Brain pericyte (primary cell): ENCODE results near the gene AP1S1.

Experiments
- DNase-seq: peaks from one replicate; pipeline ENCODE4 v3.0.0-alpha.2; 2012; ENCODE audit warnings: low read depth, low spot score

The AP1S1 gene

DNA sequence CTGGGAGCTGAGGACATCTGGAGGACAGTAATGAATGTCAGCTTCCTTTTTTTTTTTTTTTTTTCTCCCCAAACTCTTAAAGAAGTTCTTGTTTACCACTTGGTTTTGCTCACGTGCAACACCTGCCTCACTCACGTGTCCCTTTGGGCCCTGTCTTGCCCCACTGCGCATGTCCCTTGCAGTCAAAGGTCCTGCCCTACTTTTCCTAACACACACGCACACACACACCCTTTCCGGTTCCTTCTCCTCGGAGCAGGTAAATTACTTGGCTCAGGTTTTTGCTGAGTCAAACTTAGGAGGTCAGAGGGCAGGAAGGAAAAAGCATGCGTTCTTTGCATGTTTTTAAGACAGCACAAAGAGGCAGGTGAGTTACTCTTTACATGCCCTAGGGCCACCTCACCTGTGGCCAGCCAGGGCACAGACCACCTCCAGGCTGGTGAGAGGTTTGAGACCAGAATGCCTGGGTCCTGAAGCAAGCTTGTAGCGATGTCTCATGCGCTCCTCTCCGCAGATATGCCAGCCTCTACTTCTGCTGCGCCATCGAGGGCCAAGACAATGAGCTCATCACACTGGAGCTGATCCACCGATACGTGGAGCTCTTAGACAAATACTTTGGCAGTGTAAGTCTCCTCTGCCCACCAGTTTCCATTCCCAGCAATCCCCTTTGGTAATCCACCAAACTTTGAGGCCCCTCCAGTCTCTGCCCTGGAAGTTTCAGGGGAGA is 2.8 kb downstream of the AP1S1 start:
- no peak for DNase-seq

DNA sequence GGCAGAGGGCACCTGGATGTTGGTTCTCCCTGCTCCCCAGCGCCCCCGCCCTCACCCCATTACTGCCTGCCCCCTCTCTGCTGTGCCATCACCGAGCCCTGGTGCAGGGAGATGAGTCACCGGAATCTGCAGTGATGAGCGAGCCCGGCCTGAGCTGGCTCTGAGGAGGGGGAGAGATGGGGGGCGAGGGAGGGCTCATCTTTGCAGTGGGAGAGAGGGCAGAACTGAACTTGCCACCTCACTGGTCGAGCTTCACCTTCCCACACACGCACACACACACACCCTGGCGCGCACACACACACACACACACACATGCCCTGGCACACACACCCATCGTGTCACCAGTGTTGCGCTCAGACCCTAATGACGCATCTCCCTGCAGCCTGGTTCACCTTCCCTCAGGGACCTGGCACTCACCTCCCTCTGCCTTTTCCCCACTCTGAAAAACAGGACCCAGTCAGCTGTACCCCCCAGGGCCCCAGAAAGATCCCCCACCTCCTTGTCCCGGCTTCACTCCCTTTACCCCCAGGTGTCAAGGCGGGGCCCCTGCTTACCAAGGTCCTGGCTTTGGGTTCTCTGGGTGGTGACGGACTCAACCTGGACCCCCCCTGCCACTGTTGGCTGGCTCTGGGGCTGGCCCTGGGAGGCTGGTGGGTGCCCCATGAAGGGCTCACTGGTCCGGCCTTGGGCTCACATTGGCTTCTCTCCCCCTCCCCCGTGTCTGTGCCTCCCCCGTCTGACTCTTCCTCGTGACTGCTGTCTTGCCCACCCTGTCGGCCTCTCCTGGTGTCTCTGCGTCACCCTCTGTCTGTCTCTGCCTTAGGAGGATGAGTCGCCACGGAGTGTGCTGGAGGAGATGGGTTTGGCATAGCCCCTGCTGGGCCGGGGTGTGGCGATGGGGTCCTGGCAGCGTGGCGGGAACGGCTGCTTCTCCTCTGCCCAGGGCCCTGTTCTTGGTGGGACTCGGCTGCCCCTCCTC is 5.7 kb downstream of the AP1S1 start:
- no peak for DNase-seq

DNA sequence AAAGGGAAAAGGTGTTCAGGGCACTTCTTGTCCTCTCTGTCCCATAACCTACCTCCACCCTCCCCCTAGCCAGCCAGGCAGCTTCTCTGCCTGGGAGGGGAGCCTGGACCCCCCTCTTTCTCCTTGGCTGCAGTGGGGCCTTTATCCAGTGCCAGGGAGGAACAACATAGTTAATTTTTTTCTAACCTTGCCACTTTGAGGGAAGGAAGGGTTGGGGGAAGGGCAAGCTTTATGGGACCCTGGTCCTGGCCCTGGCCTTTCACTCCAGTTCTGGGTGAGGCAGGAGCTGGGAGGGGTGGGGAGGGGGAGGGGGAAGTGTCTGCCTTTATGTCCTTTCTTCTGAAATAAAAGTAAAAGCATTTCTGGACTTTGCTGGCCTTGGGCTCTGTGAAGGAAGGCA is 6.6 kb downstream of the AP1S1 start:
- no peak for DNase-seq

DNA sequence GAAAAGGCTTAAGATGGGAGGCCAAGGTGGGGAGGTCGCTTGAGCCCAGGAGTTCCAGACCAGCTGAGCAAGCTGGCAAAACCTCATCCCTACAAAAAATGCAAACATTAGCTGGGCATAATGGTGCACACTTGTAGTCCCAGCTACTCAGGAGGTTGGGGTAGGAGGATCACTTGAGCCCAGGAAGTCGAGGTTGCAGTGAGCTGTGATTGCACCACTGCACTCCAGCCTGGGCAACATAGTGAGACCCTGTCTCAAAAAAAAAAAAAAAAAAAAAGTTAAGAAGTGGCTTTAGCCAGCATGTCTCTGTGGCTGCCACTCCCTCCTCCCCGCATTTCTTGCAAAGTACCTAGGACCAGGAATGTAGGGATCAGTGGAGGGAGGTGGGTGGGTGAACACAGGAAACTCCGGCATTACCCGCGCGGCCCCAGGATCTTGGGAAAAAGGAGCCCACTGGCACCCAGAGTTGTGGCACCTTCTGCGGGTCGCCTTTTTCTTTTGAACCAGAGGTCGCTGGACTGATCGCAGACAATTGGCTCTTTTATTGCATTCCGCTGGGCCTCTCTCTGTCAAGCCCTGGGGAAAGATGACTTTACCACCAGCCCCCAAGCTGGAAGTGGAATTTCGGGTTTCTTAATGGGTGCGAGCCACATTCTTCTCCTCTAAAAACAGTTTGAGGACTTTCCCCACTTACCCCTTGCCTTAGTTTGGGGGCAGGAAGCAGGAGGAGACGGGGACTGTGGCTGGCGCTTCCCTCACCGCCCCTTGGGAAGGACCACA is 7.6 kb downstream of the AP1S1 start:
- no peak for DNase-seq

DNA sequence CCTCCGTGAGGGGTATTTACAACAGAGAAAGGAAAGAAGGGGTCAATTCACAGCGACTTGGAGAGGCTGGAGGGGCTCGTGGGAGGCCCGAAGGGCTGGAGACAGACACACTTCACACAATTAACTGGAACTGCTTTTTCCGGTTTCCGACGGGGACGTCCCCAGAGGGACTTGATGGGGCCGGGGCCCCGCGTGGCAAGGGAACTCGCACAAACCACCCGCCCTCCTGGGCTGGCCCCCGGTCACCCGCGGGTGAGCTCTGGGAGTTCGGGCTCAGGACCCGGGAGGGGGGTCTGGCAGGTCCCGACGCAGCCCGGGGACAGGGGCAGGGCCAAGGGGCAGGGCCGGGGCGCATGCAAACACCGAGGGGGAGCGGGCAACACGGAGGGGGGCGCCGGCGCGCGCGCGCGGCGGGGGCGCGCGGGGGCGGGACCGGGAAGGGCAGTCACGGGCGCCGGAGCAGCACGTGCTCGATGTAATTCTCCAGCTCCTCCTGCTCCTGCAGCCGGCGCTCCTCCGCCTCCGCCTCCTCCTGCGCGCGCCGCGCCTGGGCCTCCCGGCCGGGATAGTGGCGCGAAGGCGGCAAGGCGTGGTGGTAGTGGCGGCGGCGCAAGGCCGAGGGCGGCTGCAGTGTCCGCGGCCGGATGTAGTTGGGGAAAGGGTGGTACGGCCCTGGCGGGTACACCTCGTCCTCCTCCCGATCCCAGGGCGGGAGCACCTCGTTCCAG is 8.4 kb downstream of the AP1S1 start:
- no peak for DNase-seq

DNA sequence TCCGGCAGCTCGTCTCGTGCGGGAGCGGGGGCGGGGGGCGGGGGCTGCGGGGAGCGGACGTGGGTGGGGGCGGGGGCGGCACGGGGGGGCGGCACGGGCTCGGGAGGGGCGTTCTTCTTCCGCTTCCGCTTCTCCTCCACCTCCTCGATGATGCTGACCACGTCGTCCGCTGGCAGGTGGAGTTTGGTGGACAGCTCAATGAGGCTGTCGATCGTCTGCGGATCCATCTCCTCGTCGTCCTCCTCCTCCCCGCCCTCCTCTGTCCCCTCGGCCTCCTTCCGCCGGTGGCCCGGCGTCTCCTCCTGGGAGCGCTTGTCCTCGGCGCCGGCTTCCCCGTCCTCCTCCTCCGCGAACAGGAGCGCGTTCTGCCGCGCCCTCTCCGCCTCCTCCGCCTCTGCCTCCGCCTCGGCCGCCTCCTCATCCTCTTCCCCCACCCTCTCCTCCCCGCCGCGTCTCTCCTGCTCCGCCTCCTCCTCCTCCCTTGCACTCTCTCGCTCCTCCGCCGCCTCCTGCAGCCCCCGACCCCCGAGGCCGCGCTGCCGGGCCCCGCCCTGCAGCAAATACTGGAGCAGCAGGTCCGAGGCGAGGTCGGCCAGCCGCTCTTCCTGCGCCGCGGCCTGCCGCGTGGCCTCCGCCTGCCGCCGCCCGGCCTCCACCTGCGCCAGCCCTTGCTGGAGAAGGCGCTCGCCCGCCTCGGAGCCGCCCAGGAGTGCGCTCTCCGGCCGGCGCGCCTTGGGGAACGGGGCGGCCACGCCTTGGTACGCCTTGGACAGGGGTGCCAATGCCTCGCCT is 9.2 kb downstream of the AP1S1 start:
- DNase-seq, result no peak

DNA sequence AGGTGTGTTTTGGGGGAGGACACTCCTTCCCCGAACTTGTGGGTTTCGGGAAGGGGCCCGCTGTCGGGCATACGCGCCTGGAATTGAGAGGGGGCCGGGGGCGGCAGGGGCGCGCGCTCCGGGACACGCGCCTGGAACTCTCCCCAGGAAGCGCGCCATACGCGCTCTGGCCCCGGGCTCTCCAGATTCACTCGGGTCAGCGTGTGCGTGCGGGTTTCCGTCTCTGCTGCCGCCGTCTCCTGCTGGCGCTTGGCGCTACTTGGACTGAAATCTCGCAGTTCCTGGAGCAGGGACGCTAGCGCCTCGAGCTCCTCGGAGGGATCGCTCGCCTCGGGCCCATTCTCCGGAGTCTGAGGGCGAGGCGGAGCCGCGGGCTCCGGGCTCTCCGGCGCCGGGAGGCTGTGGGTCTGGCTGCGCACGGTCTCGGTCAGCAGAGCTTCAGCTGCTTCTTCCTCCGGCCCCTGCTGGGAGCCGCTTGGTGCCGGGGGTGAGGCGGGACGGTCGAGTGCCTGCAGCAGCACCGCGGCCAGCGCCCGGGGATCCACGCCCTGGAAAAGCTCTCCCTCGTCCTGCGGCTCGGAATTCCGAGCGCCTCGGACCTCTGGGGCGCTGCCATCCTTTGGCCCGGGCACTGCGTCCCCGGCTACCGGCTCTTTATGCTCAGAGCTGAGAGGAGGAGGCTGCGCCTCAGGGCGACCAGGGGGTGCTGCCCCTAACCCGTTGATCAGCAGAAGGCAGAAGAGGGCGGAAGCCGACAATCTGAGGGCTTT is 10.0 kb downstream of the AP1S1 start:
- no peak for DNase-seq

DNA sequence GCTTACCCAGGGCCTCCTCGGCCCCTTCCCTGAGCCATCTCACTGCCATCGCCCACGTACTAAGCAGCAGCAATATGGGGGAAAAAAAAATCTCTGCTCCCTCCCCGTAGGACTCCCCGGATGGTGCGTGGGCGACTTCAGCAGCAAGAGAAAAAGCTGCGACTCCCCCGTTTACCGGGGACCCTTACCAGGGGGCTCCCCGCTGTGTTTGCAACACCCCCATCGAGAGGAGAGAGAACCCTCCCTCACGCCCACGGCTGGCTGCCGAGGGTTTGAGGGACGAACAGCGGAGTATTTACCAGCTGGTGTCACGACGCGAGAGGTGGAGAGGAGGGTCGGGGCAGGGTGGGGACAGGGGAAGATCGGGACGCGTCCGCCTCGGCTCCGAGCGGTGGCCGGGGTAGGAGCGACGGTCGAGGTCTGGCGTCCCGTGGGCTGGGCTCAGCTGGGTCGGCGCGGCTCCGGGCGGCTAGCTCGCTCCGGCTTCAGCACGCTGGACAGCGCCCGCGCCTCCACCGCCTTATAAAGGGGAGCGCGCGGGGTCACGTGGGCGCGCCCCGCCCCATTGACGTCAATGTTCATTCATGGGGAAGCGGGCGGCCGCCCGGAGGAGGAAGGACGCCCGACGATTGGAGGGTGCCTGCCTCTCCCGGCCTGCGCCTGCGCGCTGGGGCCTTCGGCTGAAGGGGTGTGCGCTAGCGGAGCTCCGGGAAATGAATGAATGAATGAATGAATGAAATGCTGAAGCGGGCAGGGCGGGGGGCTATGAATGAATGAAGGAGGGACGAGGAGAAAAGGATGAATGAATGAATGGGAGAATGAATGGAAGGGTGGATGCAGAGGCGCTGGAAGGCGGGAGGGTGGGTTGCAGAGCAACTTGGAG is 11.0 kb downstream of the AP1S1 start, which contains the start of gene VGF:
VGF (minus strand) TSS at position 495 of the 883 bp plus-strand sequence. CDS start 726 bp downstream, outside the sequence.
- DNase-seq, result peak; percentile 59

DNA sequence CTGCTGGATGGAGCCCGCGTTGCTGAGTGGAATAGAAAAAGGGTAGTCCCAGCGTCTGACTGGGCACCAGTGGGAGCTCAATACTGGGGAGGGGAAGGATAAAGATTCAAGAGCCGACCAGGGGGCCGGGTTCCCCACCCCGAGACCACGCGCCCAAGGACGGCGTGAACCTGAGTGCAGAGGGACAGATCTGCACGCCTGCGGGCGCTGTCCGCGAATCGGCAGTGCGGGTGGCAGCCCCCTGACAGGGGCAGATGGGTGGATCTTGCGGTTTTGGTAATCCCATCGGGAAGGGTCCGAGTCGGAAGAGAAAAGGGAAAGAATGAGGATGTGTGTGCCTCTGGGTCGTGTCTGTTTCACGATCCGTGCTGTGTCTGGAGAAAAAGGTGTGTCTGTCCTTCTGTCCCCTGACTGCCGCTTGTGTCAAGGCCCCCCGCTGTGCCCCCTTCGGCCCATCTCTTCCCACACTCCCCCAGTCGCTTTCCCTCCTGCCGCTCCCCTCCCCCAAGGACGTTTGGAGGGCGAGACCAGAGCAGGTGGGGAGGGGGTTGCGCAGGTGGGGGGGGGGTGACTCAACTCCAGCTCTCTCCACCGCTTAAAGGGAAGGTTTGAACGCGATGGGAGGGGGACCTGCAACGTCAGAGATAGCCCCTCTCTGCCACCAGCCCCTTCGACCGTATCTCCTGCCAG is 11.8 kb downstream of the AP1S1 start:
- DNase-seq, result no peak

DNA sequence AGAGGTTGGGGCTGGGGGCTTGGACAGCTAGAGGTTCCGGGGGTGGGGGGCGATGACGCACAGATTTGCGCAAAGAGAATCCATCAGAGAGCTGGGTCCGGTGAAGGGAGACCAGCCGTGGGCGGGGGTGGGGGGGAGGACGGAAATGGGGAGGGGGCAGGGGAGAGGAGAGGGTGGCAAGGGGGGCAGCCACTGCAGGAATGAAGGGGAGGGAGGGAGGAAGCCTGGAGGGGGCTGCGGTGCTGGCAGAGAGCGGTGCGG is 12.3 kb downstream of the AP1S1 start:
- no peak for DNase-seq

DNA sequence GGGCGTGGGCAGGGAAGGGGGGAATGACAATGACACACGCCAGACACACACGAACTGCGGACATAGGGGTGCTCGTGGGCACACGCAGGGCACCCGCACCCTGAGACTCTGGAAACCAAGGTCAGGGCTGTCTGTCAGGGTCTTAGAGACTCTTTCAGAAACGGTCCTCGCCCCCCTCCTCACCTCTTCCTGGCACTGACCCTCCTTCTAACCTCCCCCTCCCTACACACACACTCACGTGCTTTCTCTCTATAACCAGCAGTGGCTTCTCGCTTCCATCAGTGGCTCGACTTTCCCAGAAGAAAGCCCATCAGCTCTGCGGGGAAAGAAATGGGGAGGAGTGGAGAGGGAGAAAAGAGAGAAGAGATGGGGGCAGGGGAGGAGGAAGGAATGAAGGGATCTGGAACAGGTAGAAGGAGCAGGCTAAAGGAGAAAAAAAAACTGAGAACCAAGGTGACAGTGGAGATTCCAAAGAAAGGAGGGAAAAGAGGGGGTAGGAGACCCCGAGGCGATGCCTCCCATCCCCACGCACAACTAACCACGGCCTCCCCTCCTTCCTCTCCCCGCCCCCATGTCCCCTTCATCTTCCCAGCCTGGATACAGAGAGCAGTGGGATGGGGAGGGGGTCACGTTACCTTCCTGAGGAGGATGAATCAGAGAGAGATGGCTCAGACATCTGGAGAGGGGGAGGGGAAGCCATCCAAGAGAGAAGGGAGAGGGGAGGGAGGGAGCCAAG is 12.8 kb downstream of the AP1S1 start:
- no peak for DNase-seq

DNA sequence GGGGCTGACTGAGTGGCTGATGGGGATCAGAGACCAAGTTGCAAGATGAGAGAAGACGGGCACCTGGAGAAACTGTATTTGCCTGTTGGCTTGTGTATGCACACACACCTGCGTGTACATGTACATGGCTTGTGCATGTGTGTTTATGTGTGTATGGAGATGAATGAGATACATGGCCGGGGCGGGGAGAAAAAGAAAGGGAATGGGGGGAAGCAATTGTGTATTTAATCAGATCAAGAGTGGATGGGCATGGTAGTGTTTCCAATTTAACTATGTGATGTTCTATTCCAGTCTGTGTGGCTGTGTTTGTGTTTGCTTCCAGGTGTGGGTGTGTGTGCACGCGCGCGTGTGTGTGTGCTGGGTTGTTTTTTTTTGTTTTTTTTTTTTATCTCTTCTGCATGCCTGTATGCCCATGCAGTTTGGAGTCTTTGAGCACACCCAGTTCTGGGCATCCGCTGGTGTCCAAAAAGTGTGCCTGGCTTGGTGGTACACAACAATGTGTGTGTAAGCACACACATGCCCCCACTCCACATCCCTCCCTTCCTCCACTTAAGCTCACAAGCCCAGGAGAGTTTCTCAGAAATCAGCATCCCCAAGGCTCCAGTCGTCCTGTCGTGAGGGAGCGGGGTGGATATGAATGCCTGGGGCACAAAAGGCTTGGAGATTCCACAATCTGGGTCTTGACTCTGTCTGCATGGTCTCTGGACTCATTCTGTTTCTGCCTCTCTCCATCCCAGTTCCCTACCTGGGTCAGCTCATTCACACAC is 13.6 kb downstream of the AP1S1 start:
- no peak for DNase-seq

DNA sequence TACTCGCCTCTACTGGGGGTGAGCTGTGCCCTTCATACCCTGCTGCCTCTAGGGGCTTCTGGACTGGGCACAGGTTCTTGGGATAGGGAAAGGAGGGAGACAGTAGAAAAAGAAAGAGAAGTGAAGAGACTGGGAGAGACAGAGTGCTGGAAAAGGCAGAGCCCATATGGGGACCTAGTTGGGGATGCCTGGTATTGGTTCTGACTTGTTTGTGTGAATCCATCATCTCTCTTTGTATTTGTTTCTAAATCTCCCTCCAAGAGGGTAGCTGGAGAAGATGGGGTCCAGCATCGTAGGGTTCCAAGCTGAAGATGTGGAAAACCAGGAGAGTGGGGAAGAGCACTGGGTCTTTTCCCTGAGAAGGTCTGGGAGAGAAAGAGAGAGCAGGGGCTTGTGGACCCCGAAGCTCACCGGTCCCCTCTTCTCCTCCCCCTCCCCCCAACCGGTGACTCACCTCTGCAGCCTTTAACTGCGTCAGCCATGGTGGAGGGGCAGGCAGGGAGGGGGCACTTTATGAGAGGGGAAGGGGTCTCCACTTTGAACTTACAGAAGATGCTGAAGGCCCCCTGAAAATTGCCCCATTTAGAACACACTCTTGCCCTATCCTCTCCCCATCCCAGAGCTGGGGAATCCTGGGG is 14.3 kb downstream of the AP1S1 start:
- no peak for DNase-seq

DNA sequence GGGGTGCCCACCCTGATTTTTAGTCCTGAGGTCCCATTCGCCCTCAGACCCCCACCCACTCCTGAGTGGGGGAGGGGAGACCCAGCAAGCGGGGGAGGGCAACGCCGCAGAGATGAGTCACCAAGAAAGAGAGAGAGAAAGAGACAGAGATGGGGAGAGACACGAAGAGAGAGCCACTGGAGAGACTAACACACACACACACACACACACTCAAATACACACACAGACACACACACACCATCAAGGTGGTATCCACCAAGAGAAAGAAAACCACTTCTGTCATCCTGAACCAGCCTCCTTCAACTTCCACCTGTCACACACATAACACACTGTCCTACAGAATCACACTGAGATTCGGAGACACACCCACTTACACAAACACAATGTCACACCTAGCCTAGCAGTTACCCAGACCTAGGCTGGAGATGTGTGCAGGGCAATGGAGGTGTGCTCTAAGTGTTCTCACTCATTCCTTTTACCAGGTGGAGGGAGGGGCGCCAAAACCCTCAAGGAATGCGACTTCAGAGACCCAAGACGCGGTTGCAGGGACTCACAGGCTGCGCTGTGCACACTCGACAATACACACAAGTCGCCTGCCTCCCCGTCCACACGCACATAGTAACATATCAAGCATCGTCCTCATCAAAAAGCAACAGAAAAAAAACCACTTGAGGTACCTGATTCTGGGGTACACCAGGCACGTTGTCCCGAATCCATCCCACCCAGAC is 15.0 kb downstream of the AP1S1 start:
- no peak for DNase-seq

DNA sequence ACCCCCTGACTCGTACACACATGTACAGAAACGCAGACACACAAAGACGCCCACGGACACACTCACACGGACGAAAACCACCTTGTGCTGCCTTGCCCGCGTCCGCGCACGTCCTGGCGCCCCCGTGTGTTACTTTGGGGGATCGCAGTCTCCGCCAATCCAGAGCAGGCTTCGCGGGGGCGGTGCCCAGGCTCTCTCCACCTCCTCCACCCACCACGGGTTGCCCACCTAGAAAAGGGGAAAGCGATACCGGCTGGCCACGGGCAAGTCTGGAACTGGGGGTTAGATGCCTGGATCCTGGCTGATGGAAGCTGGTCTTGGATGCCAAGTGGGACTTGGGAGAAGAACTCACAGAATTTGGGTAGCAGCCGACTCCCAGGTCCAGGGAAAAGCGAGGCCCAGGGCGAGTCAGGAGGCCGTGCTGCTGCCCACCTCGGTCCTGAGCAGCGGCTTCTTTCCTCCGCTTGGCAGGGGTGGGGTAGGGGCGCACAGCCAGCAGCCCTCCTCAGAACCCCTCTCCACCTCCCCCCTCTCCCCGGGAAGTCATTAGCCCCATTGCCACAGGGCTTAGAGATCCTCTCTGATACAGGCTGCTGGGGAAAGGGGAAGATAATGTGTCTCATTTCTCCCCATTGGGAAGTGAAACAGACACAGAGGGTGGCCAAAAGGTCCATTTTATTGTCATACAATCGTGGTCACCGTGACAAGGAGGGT is 15.7 kb downstream of the AP1S1 start:
- DNase-seq, result no peak
